HEK293 (cell line): ENCODE data around the gene OTOS.

ENCODE experiments used
- SP2 ChIP-seq: fragments of 450-650 bp; formaldehyde crosslinking; IDR thresholded peaks from 2 replicates; pipeline ENCODE4 v1.5.1; 2016; ENCODE audit warnings: missing biosample characterization, missing genetic modification characterization
- SP7 ChIP-seq: fragments of 450-650 bp; formaldehyde crosslinking; IDR thresholded peaks from 2 replicates; pipeline ENCODE4 v1.5.1; 2016; ENCODE audit warnings: missing biosample characterization, missing genetic modification characterization
- YY1 ChIP-seq: fragments of 450-650 bp; formaldehyde crosslinking; IDR thresholded peaks from 2 replicates; pipeline ENCODE4 v1.5.1; 2018; ENCODE audit warnings: missing biosample characterization, missing genetic modification characterization
- ZNF23 ChIP-seq: fragments of 450-650 bp; formaldehyde crosslinking; IDR thresholded peaks from 2 replicates; pipeline ENCODE4 v1.5.1; 2016; ENCODE audit warnings: missing biosample characterization, missing genetic modification characterization, borderline replicate concordance
- ZNF24 ChIP-seq: fragments of 450-650 bp; formaldehyde crosslinking; IDR thresholded peaks from 2 replicates; pipeline ENCODE4 v1.5.1; 2016; ENCODE audit warnings: missing biosample characterization, missing genetic modification characterization
- ZNF274 ChIP-seq, 2 experiments: fragments of 200-500 bp in 1 of 2; fragments of 450-650 bp in 1 of 2; sonication (Bioruptor generic) in 1 of 2; formaldehyde crosslinking in 1 of 2; IDR thresholded peaks; 2 replicates each; pipeline versions ENCODE4 v1.5.1 to v1.6.1; 2014 to 2016; ENCODE audit warnings: borderline replicate concordance in 1 of 2, inconsistent platforms in 1 of 2, low read length in 1 of 2, missing biosample characterization in 1 of 2, missing genetic modification characterization in 1 of 2
- ZNF639 ChIP-seq: fragments of 450-650 bp; formaldehyde crosslinking; IDR thresholded peaks from 2 replicates; pipeline ENCODE4 v1.5.1; 2016; ENCODE audit warnings: missing biosample characterization, missing genetic modification characterization
- TF ChIP-seq, protein P1 (sequence below): fragments of 450-650 bp; formaldehyde crosslinking; IDR thresholded peaks from 2 replicates; pipeline ENCODE4 v1.5.1; 2016; ENCODE audit warnings: missing biosample characterization, missing genetic modification characterization
- TF ChIP-seq, protein P2 (sequence below): fragments of 450-650 bp; formaldehyde crosslinking; IDR thresholded peaks from 2 replicates; pipeline ENCODE4 v1.5.1; 2016; ENCODE audit warnings: missing biosample characterization, missing genetic modification characterization

- TF ChIP-seq, protein P1, sequence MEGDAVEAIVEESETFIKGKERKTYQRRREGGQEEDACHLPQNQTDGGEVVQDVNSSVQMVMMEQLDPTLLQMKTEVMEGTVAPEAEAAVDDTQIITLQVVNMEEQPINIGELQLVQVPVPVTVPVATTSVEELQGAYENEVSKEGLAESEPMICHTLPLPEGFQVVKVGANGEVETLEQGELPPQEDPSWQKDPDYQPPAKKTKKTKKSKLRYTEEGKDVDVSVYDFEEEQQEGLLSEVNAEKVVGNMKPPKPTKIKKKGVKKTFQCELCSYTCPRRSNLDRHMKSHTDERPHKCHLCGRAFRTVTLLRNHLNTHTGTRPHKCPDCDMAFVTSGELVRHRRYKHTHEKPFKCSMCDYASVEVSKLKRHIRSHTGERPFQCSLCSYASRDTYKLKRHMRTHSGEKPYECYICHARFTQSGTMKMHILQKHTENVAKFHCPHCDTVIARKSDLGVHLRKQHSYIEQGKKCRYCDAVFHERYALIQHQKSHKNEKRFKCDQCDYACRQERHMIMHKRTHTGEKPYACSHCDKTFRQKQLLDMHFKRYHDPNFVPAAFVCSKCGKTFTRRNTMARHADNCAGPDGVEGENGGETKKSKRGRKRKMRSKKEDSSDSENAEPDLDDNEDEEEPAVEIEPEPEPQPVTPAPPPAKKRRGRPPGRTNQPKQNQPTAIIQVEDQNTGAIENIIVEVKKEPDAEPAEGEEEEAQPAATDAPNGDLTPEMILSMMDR (tag by site-specific recombination), result no peak
- TF ChIP-seq ZNF24 (tag by site-specific recombination) (no peak), ZNF274 (IDR thresholded peaks at IDR 0.05; ENCODE audit: low read length) (no peak), ZNF274 (tag by site-specific recombination; IDR thresholded peaks at IDR 0.05; ENCODE audit: borderline replicate concordance) (no peak), SP2 (no peak), ZNF639 (tag by site-specific recombination) (no peak), YY1 (no peak), SP7 (no peak), ZNF23 (tag by site-specific recombination) (no peak)
- TF ChIP-seq, protein P2, sequence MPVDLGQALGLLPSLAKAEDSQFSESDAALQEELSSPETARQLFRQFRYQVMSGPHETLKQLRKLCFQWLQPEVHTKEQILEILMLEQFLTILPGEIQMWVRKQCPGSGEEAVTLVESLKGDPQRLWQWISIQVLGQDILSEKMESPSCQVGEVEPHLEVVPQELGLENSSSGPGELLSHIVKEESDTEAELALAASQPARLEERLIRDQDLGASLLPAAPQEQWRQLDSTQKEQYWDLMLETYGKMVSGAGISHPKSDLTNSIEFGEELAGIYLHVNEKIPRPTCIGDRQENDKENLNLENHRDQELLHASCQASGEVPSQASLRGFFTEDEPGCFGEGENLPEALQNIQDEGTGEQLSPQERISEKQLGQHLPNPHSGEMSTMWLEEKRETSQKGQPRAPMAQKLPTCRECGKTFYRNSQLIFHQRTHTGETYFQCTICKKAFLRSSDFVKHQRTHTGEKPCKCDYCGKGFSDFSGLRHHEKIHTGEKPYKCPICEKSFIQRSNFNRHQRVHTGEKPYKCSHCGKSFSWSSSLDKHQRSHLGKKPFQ (tag by site-specific recombination), result no peak
Observed at GRCh38 chr2:240186191-240186725, 45.8 kb upstream of the OTOS start.
